NCI-H524 treated with DMSO at 0.1 percent for 48 hours (cell line): Measurements from ENCODE around the gene SH3BGRL2.
"Not testable (repeated sequence)": the region's sequence is repeated elsewhere in the genome, so short reads cannot be mapped to it uniquely, and the experiment has no call there.

Experiments used
- DNase-seq: peaks from one replicate; lab custom pipeline; 2025; lab: John Stamatoyannopoulos, UW

Gene SH3BGRL2

DNA sequence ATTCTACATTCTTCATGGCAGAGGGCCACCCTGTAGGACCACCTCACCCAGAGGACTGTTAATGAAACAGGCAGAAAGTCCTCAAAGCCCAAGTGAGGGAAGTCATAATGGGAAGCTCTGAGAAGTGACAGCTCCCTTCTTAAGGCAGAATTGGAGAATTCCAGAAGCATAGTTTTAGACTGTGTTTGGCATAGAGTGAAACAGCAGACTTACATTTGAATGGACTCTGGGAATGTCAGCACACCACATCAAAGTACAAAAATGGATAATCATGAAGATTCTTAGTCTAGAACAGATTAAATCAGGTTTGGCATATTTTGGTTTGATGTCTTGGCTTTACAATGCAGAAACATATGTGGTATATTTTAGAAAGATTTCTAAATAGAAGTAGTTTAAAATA, 17.9 kb downstream of the SH3BGRL2 start:
- no peak for DNase-seq

DNA sequence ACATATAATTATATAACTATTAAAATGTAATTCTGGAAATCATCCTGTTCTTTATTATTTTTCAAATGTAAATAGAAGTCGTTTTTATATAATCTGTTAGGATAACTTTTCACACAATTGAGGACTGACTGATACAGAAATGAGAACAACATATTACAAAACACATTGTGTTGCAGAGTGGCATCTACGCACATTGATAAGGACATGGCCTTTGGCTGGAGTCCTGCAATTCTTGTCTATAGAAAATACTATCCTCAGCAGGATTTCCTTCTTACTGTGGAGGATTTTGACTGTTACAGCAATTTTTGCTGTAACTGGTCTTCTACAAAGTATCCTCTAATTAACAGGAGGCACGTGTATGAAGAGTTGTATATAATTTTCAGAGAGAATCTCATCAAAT, 19.8 kb downstream of the SH3BGRL2 start:
- DNase-seq, result no peak

DNA sequence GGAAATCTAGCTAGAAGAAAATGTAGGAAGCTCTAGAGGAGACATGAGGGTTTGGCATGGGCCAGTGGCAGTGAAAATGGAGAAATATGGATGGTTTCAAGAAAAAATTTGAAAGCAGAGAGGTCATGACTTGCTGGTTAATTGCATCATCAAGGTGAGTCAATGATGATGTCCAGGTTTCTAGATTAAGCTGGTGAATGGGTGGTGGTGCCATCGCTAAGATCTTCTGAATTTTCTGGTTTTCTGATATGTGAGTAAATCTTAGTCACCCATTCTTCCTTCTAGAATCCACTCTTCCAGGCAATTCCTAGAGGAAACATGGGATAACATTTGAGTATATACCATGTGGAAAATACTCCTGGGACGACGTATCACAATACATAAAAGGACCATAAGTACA, 25.0 kb downstream of the SH3BGRL2 start:
- no peak for DNase-seq

DNA sequence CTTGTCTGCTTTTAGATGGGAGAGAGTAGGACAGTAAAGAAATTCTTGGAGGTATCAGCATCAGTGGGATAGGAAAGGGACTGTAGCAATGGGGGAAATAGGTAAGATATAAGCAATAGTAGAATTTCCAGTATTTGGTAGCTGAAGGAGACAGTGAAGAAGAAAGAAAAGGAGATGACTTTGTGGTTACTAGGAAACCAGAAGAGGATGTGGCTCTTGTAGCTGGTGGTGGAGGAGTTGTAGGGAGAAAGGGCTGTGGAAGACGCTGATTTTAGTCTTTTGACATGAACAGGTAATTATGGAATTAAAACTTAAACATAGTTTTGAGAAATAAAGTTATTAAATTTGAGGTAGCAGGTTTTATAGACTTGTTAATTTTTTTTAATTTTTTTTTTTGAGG, 26.1 kb downstream of the SH3BGRL2 start:
- DNase-seq, result no peak

DNA sequence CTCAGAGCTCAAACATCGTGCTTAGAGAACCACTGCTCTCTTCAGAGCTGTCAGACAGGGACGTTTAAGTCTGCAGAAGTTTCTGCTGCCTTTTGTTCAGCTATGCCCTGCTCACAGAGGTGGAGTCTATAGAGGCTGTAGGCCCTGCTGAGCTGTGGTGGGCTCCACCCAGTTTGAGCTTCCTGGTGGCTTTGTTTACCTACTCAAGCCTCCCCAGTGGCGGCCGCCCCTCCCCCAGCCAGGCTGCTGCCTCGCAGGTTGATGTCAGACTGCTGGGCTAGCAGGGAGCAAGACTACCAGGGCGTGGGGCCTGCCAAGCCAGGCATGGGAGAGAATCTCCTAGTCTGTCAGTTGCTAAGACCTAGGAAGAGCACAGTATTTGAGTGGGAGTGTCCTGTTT, 32.5 kb downstream of the SH3BGRL2 start:
- not testable (repeated sequence) for DNase-seq

DNA sequence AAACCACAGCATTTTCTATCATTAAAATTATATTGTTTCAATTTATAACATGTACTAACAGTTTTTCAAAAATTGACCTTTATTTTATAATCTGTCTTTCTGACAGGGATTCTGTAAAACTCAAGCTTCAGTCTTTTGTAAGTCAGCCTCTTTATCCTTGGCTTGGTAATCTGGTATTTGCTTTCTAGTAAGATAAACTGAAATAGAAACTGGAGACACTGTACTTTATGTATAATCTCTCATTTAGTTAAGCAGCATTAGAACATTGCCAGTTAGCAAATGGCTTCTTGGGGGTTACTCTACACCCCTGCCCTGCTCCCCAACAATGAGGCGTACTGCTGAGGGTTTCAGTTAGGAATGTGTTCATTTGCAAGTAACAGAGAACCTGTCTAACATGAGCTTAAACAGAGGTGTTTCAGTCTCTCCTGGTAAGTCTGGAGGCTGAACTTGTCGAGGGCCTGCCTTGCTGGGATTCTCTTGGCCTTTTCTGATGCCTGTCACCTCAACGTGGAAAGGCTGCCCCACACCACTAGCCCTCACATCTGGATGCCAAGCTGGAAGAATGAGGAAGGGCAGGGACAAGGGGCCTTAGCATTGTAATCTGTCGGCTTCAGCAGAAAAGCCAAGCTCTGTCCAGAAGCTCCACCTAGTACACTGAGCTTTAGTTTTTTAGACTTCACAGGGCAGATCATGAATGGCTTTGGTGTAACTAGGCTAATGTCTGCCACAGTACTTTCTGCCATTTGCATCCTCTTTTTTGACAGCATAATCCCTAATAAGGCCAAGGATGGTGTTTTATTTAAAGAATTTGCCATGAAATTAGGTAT, 34.8 kb downstream of the SH3BGRL2 start:
- DNase-seq, result no peak

DNA sequence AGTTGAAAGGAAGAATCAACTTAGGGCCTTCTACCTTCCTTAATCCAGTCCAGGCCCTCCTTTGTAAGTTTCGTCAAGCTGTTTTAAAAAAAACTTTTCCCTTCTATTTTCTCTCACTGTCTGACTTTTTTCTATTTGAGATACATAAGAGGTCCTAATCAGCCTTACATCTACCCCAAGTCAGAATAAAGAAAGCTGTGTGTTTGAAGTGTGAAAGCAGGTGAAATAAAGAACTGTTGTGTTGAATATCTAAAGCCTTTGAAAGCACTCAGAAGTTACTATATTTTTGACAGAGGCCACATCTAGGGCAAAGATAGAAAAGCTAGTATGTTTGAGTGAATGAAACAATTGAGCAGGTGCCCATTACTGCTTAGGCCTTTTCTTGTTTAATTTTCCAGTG, 35.5 kb downstream of the SH3BGRL2 start:
- DNase-seq, result no peak

DNA sequence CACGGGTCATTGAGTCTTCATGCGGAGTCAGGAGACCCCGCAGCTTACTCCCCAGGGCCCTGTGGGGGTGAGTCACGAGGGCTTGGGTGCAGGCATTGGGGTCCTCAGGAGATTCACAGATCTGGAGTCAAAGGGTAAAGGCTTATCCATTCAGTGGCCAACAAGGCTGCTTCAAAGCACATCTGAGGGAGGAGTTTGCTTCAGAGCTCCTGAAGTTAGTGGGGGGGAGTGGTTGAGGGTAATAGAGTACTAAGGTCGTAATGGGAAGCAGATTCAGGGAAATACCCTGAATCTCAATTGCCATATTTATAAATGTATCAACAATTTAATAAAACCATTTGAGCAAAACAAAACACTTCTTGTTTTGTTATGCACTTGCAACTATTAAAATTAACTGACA, 37.3 kb downstream of the SH3BGRL2 start:
- DNase-seq, result no peak

DNA sequence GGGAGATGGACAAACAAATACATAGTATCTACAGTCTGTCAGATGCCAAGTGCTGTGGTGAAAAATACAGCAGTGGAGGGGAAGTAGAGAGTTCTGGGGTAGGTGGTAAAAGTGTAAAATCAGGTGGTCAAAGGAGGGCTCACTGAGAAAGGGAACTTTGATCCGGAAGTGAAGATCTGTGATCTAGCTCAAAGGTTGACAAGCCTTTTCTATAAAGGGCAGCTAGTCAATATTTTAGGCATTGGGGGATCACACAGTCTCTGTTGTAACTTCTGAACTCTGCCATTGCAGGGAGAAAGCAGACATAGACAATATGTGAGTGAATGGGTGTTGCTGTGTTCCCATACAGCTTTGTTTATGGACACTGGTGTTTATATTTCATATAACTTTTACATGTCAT, 38.6 kb downstream of the SH3BGRL2 start:
- no peak for DNase-seq

DNA sequence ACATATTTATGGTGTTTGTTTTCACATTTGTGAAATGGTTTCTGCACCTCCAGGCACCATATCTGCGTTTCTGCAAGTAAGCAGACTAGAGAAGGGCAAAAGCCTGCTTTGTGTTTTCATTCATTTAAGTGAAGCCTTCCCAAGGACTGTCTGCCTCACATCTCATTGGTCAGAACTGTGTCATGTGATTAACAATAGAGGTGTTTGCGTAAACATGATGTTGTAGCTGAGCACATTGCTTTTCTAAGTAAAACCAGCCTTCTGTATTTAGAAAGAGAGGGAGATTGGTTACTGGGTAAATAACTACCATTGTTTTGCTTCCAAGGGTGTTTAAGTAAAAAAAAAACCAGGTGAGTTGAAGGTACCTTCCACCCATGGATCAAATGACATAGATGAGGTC, 39.7 kb downstream of the SH3BGRL2 start:
- DNase-seq, result no peak

DNA sequence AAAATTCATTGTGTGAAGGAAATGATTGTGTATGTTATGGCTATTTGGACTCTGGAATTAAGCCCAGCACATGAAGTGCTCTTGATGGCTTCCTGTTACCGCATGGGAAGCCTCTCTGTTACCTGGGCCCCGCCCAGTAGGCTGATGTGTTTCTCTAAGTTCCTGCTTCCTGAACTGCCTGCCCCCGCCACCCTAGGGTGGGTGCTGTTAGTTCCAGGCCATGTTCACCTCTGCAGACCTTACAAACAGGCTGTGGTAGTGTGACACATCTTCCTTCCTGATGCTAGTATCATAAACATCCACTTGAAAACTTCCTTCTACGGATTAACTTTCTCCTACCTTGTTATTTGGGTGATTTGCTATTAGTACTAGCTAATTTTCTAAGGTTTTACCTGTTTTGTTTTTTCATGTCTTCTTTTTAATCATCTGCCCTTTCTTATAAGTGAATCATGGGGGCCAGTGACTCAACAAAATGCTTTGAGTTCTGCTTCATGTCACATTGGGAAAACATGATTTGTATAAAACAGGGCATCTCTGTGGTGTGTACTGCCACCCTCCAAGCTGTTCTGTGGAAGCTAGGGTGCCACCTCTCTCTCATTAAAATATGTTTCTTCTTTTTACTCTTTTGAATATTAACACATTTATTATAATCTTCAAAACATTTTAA, 40.6 kb downstream of the SH3BGRL2 start:
- no peak for DNase-seq

DNA sequence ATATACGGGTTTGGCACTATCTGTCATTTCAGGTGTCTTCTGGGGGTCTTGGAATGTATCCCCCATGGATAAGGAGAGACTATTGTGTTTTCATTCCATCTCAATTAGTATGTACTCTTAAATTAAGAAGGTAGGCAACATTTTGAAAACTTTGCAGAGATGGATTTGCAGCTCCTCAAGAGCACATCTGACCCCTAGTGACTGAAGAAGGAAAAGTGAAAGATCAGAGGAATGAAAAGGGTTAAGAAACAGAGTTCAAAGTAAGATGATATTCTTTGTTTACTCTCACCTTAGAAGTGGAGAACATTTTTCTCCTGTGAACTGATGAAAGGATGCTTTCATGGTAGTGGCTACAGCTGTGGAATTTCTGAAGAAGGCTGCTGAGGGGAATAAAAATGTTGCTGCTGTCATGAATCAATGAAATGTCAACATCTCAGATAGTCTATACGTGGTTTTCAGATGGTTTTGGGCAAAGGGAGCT, 41.5 kb downstream of the SH3BGRL2 start:
- DNase-seq, result no peak

DNA sequence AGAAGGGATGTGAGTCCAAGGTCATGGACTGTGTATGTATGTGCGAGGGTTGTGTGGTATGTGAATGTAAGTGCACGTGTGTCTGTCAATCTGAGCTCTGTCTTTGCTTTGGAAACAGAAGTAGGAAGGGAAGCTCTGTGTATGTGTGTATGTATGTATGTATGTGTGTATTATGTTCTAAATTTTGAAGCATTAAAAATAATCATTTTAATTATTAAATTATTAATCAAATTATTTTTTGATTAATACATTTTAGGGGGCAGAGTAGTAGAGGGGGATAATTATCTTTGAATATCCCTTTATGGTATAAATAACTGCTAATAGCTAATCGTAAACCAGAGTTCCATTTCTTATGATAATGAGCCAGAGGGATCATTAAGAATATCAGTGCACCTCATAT, 42.8 kb downstream of the SH3BGRL2 start:
- DNase-seq, result no peak

DNA sequence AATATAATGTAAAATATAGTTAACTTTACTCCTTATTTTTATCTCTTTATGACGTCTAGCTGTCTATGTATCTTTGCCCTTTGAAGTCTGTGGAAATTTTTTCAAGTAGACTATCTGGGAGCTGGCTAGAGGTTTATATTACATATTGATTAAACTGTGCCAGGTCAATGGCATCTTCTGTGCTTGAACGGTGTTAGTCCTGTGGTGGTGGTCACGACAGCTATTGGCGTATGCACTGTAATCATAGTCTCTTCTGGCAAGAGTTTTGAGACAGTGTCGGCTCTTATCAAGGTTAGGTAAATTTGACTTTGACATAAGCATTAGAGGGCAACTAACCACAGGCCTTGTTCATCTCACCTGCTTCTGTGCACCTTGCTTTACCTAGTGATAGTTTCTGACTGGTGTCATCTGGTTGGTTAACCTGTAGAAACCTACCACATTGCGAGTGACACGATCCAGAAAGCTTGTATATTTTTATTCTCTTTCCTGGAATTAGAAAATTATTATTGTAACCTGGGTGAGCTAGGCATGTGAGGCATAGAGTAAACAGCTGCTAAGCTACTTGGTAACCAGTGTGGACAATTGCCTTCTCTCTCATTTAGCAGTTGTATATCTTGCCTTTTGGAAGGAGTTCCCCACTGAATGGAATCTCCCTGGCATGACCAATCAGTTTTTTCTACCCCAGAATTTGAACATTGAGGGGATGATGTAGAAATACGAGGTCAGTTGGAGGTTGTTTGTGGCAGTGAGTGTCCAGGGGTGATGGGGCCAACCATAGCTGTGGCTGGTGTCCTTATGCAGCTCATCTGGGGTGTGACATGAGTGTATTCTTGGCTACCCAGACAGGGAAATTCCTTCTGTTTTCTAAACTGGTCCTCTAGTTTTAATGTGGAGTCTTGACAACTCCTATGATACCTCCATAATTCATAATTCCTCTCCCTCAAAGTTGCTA, 45.9 kb downstream of the SH3BGRL2 start:
- no peak for DNase-seq

DNA sequence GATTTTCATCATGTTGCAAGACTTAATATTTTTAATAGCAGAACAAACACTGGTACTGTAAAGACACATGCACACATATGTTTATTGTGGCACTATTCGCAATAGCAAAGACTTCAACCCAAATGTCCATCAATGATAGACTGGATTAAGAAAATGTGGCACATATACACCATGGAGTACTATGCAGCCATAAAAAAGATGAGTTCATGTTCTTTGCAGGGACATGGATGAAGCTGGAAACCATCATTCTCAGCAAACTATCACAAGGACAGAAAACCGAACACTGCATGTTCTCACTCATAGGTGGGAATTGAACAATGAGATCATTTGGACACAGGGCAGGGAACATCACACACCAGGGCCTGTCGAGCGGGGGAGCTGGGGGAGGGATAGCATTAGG, 51.6 kb downstream of the SH3BGRL2 start:
- not testable (repeated sequence) for DNase-seq

DNA sequence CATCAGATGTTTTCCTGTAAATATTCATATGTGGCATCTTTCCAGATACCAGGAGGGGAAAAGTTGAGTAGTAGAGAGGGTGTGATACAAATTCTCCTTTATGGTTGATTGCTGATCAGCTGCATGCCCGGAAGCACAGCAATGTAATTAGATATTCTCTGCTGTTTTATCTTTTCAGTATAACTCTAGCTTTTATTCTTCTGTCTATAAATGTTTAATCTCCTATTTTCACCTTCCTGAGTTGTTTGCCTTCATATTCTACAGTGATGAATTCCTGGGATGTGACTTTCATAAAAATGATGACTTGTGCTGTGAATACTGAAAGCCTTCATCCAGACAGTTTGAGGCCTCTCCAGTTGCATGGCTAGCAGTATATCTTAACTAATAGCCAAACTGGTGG, 53.7 kb downstream of the SH3BGRL2 start:
- no peak for DNase-seq

DNA sequence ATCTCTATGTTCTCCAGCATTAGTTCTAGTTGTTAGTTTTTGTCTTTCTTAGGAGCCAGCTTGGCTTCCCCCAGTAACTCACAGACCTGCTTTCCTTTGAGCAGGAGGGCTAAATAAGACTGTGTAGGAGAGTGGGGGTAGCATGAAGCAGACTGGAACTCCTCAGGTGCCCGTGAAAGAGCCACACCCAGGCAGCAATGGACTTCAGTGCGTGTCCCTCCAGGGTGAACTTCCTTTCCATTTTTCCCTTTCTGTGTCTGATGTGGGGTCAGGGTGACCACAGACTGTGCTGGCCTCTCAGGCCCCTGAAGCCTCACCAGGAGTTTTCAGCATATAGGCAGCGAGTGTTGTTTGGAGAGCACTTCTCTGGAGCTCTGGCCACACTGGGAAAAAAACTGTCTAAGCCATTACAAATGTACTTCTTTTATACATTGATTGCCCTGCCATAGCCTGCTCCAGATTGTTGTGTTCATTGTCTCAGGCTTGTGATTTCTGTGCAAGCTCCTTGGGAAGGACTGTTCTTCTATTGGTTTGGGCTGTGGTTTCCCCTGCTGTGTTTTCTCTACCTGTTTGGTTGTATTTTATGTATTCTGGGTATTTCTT, 55.7 kb downstream of the SH3BGRL2 start:
- no peak for DNase-seq

DNA sequence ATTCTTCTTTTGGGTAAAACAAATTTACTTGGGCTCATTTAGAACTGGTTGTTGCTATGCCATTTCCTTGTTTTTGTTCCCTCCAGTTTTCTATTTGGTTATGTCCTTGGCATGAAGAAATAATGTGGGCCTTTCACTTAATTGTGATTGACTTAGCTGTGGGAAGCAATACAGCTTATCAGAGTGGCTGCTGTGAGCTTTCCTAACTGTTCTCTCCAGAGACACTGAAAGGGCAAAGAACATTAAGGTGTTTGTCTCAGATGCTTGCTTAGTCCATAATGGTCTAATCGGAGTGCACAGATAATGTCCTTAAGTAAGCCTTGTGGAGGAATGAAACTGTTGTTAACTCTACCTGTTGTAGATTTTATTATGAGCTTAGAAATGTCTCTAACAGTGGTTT, 56.6 kb downstream of the SH3BGRL2 start:
- no peak for DNase-seq

DNA sequence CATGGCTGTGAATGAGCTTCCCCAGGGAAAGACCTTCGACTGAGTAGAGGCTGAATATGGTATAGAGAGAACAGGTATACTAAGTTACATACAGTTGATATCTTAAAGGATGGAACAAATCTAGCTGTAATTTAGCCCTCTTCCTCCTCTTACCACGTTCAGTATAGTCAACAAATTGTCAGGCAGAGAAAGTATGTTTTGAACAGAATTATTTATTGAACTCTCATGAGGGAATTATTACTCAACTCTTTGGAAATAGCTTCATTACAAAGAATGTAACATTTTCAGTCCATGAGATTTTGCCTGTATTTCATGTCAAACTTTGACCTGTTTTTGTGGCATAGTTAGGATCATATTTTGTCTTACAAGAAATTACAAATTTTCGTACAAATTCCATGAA, 63.0 kb downstream of the SH3BGRL2 start:
- DNase-seq, result no peak

DNA sequence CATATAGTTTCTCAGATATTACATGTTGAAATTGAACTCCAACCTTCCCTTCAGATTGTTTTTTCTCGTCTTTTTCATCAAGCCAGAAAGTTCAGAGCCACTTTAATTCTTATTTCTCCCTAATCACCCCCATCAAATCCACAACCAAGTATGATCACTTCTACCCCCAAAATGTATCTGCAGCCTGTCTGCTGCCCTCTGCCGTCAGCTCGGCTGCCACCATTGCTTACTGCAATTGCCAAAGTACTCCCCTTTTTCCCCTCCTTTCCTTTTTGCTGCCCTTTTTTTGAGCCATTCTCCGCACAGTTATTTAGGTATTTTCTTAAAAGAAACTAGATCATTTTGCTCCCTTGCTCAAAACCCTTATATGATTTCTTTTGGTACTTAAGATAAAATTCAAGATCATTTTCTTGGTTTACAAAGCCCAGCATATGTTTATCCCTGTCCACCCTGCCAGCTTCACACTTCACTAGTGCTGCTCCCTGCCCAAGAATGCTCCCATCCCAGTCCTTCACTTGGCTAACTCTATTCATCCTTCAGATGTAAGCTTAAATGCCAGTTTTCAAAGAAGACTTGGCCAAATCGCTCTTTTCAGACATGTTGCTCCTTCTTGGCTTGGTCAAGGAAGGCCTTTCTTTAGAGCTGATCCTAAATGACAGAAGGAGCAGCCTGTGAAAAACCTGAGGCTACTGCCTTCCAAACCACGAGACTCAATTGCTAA, 63.7 kb downstream of the SH3BGRL2 start:
- DNase-seq, result no peak

DNA sequence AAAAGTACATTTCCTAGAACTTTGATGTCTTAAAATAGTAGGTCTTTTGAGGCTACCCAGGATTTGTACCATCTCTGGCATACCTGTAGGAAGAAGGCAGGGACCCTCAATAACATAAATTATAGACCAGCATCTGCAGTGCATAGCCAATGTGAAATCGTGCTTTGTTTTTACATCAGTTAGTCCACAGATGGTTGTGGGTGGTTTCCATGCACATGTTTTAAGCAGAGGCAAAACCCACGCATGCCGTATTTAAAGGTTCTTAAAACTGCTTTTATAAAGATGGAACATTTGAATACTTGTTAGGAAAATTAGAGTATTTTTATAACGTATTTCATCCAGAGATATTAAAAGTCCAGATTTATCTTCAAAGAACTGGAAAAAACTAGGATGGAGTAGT, 66.3 kb downstream of the SH3BGRL2 start:
- DNase-seq, result no peak
